HG02763 (cell line): ENCODE data around the gene PROCA1.

Experiments used
- ATAC-seq: cut with Tn5 transposase; IDR thresholded peaks from one replicate; pipeline ENCODE4 v1.9.1; 2021; ENCODE audit warnings: mild to moderate bottlenecking, moderate library complexity; ENCODE audit not compliant: unreplicated experiment

Gene PROCA1

GRCh38 chr17:28711723-28712031 lies at the start of gene PROCA1:
Gene PROCA1 (minus strand): TSS chr17:28711888. CDS start chr17:28711660, 228 bp downstream.
- no peak for ATAC-seq

- ATAC-seq: no peak
Measured at GRCh38 chr17:28760601-28761562, 49.2 kb upstream of the PROCA1 start.

- no peak for ATAC-seq
Measured at GRCh38 chr17:28759256-28759865, 47.7 kb upstream of the PROCA1 start.

GRCh38 chr17:28758411-28759121 lies 46.9 kb upstream of the PROCA1 start:
- ATAC-seq: no peak

GRCh38 chr17:28756049-28756804 lies 44.5 kb upstream of the PROCA1 start:
- no peak for ATAC-seq

GRCh38 chr17:28755486-28755885 lies 43.8 kb upstream of the PROCA1 start:
- no peak for ATAC-seq

- no peak for ATAC-seq
Measured at GRCh38 chr17:28751600-28752366, 40.1 kb upstream of the PROCA1 start.

- ATAC-seq: peak; percentile 65
Measured at GRCh38 chr17:28750178-28751047, 38.7 kb upstream of the PROCA1 start.

GRCh38 chr17:28749516-28750177 lies 38.0 kb upstream of the PROCA1 start:
- no peak for ATAC-seq

GRCh38 chr17:28748852-28749515 lies 37.3 kb upstream of the PROCA1 start:
- ATAC-seq: no peak

GRCh38 chr17:28747801-28748750 lies 36.4 kb upstream of the PROCA1 start:
- no peak for ATAC-seq

- no peak for ATAC-seq
Measured at GRCh38 chr17:28747051-28747691, 35.5 kb upstream of the PROCA1 start.

- no peak for ATAC-seq
Measured at GRCh38 chr17:28746611-28747050, 34.9 kb upstream of the PROCA1 start.

- ATAC-seq: no peak
Measured at GRCh38 chr17:28745786-28746411, 34.2 kb upstream of the PROCA1 start.

- ATAC-seq: no peak
Measured at GRCh38 chr17:28744972-28745785, 33.5 kb upstream of the PROCA1 start.
